Measurements from ENCODE around the gene NLK.

GRCh38 chr17:28119560-28119959 is 77.1 kb downstream of the NLK start:
- TF ChIP-seq SP1 (IDR thresholded peaks at IDR 0.05), result no peak
- TF ChIP-seq FOXA1 (IDR thresholded peaks at IDR 0.05), result no peak
- TF ChIP-seq CTBP1 (IDR thresholded peaks at IDR 0.05; ENCODE audit: borderline replicate concordance), result no peak
- no peak for TF ChIP-seq ELF4 (IDR thresholded peaks at IDR 0.05)
- TF ChIP-seq FOXK2 (IDR thresholded peaks at IDR 0.05), result no peak
- no peak for TF ChIP-seq SUZ12 (IDR thresholded peaks at IDR 0.05)
- no peak for TF ChIP-seq TARDBP (IDR thresholded peaks at IDR 0.05)
- TF ChIP-seq FOXM1 (IDR thresholded peaks at IDR 0.05; ENCODE audit: borderline replicate concordance), result no peak
- TF ChIP-seq BHLHE40 (IDR thresholded peaks at IDR 0.05; ENCODE audit: borderline replicate concordance), result no peak
- TF ChIP-seq ARNT (IDR thresholded peaks at IDR 0.05), result no peak
- no peak for TF ChIP-seq ZNF384 (IDR thresholded peaks at IDR 0.05)
- no peak for TF ChIP-seq HDGF (IDR thresholded peaks at IDR 0.05; ENCODE audit: borderline replicate concordance)

Measured in HEK293T (cell line).